GM21619 (cell line): ENCODE data around the gene PRDX3.

Experiments
- ATAC-seq: cut with Tn5 transposase; IDR thresholded peaks from one replicate; pipeline ENCODE4 v1.9.1; 2021; ENCODE audit not compliant: unreplicated experiment

PRDX3 gene

DNA sequence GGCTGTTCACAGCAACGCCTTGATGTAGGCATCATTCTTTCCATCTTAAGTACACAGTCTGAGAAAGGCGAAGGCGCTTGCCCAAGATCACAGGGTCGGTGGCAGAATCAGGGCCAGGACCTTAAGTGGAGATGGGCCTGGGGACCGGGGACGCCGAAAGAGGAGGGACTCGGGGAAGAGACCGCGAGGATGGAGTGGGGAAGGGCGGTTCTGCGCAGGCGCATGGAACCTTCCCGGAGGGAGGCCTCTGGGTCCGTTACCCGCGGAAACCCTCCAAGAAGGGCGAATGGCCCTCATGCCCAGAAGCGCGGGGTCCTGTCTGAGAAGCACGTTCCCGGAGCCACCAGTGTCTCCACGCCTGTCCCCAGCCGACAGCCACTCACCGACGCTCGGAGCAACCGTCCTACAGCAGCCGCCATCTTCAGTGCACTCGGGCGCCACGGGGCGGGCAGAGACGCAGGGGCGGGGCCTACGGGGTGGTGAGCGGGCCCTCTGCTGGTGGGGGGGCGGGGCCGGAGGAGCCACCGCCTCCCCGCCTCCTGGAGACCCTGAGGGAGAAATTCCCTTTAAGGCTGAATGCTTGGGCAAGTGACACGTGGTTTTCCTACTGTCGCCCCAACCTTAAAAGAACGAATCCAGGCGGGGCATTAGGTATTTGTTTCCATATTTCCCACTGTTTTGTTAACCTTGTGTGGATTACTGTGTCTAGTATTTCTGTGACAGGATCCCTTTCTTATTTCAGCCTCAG lies at the start of gene PRDX3:
Gene PRDX3, minus strand, starts transcription at position 441 of the 748 bp plus-strand sequence. Its CDS starts 22 bp downstream, at position 419.
- peak; percentile 92 for ATAC-seq

- ATAC-seq = no peak
Measured at GRCh38 chr10:119227825-119228224, 49.2 kb upstream of the PRDX3 start.

- ATAC-seq = no peak
Measured at GRCh38 chr10:119225083-119225658, 46.6 kb upstream of the PRDX3 start.

DNA sequence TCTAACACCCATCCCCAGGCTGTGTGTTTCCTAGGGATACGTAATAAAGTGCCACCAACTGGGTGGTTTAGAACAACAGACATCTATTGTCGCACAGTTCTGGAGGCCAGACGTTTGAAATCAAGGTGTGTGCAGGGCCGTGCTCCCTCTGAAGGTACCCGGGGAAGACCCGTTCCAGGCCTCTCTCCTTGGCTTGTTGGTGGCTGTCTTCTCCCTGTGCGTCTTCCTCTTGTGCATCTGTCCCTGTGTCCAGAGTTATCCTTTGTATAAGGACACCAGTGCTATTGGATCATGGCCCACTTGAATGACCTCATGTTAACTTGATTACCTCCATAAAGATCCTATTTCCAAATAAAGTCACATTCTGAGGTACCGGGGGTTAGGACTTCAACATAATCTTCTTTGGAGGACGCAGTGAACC lies 44.4 kb upstream of the PRDX3 start:
- ATAC-seq = no peak

GRCh38 chr10:119222537-119222936 lies 43.9 kb upstream of the PRDX3 start:
- ATAC-seq = no peak

DNA sequence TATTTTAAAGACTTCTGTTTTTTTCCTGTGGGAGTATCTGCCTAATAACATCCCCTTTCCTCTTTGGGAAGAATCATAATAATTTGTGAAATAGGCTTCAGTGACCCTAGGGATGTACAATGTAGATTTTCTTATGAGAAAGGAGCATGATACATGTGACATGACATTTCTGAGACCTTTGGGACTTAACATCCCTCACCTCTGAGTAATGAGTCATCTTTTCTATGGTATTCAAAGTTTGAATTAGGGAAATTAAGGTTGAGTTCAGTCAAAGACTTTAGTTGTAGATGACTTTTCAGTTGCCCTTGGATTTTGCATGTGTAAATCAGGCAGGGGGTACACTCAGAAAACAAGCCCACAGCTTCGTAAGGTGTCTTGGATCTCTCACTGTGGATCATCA lies 43.1 kb upstream of the PRDX3 start:
- ATAC-seq = peak; percentile 56

DNA sequence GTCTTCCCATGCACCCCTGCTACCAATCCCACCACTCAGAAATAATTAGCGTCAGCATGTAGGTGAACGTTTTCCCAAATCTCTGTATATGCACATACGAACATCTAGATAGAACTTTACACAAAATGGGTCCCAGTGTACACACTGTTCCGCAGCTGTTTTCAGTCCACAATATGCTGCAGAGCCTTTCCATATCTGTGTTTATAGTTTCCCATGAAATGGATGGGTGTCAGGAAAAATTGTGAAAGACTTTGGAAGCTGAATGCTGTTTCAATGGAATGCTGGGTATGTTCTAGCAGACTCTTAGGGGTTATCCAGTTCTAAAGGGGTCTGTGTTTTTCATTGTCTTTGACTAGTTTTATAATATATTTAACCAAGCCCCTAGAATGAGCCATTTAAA lies 42.6 kb upstream of the PRDX3 start:
- no peak for ATAC-seq

DNA sequence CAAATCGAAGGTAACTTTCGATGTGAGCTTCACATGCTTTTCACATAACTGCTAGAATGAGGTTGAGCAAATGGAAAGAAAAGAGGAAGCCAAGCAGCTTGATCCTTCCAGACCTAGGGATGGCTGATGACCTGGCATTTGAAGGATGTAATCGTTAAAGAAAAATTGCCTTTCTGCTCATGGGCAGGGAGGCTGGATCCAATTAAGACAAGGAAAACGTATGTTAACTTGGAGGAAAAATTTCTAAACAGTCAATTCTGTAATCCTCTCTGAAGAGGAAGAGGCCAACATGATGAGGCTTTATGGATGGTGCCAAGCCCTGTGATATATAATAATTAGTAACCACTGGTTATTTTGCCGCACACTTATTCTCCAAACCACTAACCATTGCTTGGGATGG lies 41.3 kb upstream of the PRDX3 start:
- ATAC-seq = no peak

DNA sequence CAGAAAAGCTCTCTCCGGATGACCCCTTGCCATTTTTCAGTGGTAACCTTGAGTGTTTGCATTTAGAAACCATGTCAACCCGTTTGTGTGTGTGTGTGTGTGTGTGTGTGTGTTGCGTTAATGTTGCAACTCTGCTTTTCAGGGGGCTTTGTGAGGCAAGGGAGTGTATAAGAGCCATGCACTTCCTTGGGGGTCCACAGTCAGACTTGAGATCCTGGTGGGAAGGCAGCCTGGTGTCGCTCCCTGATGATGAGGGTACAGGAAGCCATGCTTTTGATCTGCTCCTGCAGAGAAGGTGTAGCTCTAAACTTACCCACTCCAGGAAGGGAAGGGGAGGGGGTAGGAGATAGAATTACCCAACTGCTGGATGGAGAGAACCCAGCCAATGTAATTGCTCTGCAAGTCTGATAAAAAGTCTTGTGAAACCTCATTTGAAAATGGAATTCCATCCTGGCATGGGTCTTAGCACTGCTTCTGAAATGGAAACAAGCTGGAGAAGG lies 39.4 kb upstream of the PRDX3 start:
- no peak for ATAC-seq

DNA sequence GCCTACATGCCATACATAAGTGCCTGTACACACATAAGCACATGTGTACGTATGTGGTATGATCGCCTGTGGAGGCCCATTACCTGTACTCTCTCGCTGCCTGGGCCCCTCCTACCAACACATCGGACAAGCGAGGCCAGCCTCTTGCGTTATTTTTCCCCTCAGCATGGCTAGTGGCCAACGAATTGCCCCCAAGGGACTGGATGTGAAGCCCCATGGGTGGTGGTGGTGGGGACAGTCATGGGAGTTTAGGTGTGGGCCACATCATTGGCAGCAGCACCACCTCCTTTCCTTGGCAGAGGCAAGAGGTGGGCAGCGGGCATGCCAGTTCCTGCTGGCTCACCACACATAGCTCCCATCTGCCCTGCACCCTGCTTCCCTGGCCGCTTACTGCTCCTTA lies 38.8 kb upstream of the PRDX3 start:
- ATAC-seq = no peak

DNA sequence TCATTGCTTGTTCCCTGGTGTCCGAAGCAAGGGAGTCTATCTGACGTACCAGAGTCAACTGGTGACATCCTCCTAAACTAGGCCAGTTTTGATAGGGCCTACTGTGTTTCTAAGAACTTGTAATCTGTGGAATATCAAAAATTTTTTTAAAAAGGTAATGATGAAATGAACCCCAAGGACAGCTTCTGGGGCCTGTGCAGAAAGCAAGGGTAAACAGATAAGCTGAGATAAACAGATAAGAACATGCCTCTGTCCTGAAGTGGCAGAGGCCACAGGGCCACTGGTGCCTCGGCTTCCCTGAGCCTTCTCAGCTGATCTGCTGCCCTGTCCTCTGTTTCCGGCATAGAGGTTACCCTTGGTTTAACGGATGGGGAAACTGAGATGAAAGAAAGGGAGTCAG lies 37.5 kb upstream of the PRDX3 start:
- no peak for ATAC-seq

DNA sequence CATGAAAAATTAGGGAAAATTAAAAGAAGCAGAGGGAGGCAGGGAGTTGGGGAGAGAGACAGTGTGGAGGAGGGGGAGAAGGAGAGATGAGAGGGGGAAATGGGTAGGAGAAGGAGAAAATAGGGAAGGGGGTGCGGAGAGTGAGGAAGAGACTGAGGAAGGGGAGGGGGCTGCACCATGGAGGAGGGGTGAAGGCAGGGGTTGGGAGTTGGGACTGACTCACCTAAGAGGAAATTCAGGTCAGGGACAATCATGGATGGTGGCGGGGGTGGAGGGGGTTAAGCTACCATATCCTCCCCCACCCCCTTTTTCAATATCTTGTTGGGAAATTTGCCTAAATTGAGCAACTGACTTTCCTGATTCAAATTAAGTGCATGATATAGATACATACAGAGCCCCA lies 36.8 kb upstream of the PRDX3 start:
- no peak for ATAC-seq

- no peak for ATAC-seq
Measured at GRCh38 chr10:119211625-119212441, 33.2 kb upstream of the PRDX3 start.

DNA sequence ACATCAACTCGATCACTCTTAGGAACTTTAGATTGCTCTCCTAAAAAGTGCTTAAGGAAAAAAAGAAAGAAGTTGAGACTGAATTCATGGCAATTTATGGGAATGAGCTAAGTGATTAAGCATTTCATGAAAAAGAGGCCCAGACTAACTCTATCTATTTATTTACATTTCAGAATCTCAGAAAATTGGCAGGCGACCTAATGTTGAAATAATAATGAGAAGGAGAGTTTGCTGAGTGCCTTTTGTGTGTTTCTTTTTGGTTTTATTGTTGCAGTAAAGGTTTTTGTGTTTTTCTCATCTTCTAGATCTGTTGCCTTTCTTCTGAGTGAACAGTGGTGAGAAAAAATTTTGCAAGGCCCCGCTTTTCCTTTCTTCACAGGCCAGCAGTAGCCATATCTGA lies 32.6 kb upstream of the PRDX3 start:
- no peak for ATAC-seq

GRCh38 chr10:119210633-119211032 lies 32.0 kb upstream of the PRDX3 start:
- ATAC-seq = no peak

DNA sequence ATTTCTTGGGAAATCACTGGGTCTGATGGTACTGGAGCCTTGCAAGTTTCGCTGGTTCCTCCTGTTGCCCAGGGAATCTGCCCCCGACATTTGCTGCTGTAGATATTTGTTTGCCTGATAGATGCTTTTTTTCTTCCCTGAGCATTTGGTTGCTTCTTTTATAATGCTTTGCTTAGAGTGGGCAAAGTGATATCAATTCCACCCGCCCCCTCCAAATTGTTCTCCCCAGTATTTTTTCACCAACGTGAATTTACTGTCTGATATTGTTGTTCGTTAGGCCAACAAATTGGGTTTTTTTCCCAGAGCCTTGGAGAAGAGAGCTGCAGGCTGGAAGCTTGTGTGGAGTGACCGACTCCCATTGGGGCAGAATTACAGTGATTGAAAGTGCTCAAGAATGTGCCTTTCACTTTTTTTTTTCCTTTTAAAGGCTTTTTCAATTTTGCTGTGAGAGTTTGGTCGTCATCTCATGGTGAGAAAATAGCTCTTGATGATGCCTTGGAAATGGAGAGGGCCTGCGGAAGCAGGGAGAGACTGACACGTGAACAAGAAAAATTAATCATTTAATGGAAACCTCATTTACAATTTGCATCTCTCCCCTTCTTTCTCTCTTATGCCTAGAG lies 31.2 kb upstream of the PRDX3 start:
- no peak for ATAC-seq

DNA sequence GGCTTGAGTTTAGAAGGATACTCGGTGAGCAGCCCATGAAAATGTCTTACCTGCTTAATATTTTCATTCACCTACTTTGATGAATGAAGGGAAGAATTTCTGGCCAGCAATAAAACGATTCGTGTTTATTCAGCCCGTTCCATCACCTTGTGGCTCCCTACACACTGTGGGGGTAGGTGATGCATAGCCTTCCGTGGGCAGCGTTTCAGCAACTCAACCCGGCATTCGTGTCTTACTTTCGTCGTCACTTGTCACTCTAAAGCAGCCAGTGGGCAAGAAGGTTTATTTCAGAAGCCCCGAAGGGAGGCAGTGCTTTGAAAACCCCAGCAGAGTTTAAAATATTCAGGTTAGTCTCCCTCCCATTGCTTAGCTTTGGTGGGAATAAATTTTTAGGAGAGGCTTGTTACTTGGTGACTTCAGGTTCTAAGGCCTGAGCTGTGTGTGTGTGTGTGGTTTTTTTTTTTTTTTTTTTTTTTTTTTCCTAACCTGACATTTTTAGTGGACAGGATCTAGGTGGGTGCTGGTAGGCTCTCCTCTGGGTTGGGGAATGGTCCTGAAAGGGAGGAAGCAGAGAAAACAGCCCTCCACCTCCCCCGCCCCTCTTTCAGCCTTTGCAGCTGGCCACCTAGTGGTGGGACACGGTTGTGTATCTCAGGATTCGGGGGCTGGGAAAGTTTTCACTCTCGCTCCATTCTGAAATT lies 30.6 kb upstream of the PRDX3 start:
- no peak for ATAC-seq

- ATAC-seq = no peak
Measured at GRCh38 chr10:119208553-119208940, 29.9 kb upstream of the PRDX3 start.

- peak; percentile 8 for ATAC-seq
Measured at GRCh38 chr10:119207713-119208552, 29.3 kb upstream of the PRDX3 start.

- peak; percentile 71 for ATAC-seq
Measured at GRCh38 chr10:119207366-119207666, 28.7 kb upstream of the PRDX3 start, which contains the start of gene GRK5. Gene GRK5 (plus strand): TSS chr10:119207571. CDS start chr10:119207918, 347 bp downstream.
